GM18858 (cell line): ENCODE results near the gene ZNF205.

ENCODE experiments used
- ATAC-seq: cut with Tn5 transposase; IDR thresholded peaks from one replicate; pipeline ENCODE4 v1.9.1; 2021; ENCODE audit not compliant: unreplicated experiment

The ZNF205 gene

DNA sequence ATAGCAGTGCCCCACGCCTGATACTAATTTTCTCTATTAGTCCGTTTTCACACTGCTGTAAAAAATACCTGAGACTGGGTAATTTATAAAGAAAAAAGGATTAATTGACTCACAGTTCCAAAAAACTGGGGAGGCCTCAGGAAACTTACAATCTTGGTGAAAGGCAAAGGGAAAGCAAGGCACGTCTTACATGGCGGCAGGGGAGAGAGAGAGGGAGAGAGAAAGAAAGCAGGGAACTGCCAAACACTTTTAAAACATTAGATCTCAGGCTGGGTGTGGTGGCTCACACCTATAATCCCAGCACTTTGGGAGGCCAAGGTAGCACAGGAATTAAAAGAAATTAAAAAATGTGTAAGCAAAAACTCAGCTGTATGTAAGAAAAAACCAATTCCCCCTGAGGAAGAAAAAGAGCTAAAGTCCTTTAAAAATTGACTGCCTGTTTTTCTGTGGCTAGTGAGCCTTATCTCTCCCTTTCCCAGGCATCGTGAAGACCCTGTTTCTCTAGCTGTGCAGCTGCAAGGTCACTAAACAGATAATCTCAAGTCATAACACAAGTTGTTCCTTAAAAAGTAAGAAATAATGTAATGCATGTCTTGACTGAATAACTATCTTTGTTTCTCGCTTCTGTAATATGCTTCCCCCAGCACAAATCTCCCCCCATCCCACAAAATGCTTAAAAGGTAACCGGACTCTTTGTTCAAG is 27.3 kb upstream of the ZNF205 start:
- no peak for ATAC-seq

DNA sequence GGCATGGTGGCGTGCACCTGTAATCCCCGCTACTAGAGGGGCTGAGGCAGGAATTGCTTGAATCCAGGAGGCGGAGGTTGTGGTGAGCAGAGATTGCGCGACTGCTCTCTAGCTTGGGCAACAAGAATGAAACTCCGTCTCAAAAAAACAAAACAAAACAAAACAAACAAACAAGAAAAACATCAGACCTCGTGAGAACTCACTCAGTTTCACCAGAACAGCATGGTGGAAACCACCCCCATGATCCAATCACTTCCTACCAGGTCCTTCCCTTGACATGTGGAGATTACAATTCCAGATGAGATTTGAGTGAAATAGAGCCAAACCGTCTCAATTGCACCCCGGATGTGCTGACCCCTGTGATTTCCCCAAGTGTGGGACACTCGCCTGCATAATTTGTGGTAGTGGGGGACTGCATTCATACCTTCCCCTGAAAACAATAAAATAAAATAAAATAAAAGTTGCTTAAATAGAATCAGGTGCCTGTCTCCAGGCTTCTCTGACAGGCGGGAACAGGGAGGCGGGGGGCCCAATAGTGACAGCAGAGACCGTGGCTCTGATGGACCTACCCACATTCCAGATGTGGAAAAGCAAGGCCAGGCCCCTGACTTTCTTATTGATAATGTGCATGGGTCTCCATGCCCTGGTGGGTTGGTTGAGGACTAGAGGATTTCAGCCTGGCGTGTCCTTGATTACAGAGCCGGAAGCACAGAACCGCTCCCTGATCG is 26.4 kb upstream of the ZNF205 start:
- ATAC-seq, result no peak

DNA sequence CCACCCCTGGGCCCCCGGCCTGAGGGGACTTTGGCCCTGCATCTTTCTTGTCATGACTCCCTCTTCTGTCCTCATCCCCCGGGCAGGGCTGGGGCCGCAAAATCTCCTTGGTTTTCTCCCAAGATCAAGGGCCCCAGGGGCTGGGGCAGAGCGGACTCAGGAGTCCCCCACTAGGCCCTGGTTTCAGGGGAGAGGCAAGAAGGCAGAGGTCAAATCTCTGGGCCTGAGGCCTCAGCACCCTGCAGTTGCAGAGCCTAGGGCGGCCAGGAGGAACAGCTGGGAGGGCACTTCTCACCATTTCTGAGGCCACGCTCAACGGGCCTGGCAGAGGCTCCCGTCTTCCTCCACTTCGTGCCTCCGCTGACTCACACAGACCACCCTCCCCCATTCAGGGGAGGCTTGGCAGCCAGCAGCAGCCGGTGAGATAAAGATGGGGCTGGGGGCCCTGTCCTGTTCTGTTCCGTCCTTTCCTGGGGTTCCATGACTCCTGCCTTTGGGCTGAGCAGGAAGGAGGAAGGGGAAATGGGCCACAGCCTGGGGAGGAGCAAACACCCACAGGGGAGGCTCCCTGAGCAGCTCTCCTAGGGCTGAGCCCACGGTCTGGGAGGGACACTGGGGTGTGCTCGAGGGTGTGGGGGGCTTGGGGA is 25.7 kb upstream of the ZNF205 start:
- no peak for ATAC-seq

DNA sequence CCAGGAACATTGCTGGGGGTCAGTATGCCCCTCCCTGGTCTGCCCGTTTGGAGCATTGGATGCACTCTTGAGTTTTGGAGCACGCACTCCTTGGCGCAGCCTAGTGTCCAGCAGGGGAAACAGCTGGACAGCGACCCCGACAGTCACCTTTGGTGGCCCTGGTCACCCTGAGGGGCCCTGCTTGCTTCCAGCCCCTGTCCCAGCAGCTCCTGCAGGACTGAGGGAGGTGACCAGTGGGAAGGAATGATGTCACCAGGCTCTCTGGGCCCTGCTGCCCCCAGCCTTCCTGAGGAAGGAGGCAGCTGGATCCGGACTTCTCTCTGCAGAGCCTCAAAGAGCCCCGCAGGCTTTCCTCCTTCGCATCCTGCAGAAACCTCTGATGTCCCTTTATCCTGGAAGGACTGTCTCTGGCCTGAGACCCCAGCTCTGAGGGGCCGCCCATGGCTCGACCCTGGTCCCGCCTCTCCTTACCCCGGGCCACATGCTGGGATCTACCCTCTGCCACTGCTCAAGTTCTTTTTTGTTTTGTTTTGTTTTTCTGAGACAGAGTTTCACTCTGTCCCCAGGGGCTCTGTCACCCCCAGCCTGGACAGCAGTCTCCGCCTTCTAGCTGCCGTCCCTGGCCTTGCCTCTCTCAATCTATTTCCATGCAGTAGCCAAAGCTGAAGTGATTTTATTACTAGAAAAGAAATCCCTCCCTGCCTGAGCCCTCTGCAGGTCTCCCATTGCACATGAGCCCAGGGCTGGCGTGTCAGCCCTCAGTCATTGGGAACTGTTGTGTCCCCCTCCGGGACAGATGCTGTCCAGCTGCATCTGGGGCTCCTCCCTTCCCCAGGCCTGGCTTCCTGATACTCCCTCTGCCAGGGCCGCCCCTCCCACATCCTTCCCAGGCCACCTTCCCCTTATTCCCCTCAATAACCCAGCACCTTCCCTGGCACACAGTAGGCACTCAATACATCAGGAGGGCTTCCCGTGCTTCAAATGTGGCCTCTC is 24.8 kb upstream of the ZNF205 start:
- ATAC-seq, result no peak

DNA sequence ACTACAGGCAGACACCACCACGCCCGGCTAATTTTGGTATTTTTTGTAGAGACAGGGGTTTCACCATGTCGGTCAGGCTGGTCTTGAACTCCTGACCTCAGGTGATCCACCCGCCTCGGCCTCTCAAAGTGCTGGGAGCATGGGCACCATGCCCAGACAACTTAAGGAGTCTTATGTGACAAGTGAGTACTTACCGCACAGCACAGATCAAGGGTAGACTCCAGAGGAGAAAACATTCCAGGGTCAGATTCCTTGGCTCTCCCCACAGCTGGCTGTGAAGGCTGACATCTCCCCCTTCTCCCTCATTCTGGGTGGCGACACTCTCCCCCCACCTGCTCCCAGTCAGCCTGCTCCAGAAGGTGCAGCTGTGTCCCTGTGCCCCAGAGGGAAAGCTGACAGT is 23.9 kb upstream of the ZNF205 start:
- ATAC-seq, result no peak

DNA sequence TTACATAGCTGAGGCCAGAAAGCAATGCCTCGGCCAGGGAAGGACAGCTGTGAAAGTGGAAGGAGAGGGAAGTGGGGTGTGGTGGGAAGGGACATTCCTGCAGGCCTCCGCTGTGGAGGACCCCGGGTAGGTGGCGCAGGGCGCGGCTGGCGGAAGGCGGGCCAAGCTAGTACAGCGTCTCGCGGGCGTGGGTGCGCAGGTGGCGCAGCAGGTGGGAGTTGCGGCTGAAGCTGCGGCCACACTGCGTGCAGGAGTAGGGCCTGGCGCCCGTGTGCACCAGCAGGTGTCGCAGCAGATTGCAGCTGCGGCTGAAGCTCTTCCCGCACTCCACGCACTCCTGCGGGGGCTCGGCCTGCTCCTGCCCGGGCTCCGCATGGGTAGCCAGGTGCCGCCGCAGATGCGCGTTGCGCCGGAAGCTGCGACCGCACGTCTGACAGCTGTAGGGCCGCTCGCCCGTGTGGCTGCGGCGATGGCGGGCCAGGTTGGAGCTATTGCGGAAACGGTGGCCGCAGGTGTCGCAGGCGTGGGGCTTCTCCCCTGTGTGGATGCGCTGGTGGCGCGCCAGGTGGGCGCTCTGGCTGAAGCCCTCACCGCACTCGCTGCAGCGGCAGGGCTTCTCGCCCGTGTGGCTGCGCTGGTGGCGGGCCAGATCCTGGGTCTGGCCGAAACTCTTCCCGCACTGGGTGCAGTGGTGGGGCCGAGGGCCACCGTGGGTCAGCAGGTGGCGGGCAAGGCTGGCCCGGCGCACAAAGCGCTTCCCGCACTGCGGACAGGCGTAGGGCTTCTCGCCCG is 23.3 kb upstream of the ZNF205 start:
- no peak for ATAC-seq

DNA sequence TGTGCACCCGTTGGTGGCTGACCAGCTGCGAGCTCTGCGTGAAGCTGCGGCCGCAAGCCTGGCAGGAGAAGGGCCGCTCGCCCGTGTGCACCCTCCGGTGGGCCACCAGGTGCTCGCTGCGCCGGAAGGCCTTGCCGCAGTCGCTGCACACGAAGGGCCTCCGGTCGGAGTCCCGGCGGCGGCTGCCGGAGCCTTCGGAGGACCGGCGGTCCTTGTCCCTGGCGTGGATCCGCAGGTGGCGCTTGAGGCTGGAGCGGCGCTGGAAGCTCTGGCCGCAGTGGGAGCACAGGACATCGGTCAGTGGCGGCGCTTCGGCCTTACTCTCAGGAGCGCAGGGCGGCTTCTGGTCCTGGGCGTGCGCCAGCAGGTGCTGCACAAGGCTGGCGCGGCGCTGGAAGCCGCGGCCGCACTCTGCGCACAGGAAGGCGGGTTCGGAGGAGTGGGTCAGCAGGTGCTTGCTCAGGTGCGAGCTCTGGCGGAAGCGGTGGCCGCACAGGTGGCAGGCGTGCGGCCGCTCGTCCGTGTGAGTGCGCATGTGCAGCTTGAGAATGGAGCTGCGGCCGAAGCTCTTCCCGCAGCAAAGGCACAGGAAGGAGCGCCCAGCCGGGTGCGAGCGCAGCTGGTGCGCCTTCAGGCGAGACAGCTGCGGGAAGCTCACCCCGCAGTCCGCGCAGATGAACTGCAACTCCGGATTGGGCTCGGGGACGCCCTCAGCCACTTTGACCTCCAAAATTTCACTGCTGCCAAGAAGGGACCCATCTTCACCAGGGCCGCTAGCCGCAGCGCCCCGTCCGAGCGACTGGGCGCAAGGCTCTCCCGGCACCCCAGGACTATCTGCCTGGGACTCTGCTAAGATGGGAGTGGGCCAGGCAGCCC is 22.4 kb upstream of the ZNF205 start:
- no peak for ATAC-seq

DNA sequence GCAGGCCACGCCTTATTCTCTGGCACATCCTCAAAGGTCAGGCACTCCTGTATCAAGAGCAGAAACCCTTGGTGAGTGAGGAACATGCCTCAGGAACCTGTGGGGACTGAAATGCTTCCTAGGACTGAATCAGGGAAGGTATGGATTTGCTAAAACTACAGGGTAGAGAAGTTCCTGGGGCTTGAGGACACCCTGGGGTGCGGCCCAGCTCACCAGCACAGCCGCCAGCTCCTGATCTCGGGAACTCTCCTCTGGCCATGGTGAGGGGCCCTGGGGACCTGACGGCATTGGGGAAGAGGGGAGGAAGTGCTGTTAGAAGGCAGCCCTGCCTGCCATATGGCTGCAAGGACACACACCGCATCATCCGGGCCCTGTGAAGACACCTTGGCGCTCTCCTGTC is 20.8 kb upstream of the ZNF205 start:
- ATAC-seq, result no peak

DNA sequence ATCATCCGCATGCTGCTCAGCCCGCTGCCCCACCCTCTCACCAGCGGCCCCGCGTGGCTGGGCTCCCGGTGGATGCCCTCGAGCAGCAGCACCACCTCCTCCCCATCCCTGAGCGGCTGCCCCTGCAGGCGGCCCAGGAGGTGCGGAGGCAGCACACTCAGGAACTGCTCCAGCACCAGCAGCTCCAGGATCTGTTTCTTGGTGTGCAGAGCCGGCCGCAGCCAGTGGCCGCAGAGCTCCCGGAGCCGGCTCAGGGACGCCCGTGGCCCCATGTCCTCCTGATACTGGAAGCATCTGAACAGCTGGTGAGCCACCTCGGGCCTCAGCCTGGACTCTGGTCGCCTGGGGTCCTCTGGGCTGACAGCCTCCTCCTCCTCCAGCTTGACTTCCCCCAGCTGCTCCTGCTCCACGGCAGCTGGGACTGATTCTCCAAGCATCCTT is 19.9 kb upstream of the ZNF205 start:
- no peak for ATAC-seq

DNA sequence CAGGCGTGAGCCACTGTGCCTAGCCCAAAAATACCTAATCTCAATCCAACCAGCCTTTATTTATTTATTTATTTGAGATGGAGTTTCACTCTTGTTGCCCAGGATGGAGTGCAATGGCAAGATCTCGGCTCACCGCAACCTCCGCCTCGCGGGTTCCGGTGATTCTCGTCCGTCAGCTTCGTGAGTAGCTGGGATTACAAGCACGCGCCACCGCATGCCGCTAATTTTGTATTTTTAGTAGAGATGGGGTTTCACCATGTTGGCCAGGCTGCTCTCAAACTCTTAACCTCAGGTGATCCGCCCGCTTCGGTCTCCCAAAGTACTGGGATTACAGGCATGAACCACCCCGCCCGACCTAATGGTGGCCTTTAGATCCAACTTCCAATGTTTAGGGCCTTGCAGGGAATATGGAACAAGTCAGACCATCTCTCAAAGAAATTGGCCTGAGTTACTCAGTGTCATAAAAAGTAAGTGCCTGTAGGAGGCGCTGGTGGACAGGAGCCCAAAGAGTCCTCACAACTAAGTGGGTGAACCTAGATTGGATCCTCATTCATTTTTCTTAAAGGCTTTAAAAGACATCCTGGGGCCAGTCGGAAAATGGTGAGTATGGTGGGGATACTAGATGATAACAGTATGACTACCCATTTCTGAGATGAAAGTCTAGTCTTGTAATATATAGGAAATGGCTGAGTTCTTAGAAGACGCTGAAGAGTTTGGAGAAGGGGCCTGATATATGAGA is 17.9 kb upstream of the ZNF205 start:
- ATAC-seq, result no peak

DNA sequence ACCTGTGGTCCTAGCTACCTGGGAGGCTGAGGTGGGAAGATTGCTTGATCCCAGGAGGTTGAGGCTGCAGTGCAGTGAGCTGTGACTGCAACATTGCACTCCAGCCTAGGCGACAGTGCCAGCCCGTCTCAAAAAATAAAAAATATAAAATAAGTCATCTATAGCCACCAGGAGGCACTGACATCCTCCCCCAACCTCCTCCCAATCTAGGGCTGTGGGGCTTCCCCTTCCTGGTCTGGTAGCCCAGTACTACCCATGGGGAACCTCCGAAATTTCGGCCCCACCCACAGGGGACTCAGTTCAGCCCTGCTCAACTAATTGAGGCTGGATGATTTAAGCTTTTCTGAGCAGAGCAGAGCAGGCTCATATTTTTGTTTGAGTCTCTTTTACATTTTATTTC is 16.5 kb upstream of the ZNF205 start:
- peak; percentile 45 for ATAC-seq

DNA sequence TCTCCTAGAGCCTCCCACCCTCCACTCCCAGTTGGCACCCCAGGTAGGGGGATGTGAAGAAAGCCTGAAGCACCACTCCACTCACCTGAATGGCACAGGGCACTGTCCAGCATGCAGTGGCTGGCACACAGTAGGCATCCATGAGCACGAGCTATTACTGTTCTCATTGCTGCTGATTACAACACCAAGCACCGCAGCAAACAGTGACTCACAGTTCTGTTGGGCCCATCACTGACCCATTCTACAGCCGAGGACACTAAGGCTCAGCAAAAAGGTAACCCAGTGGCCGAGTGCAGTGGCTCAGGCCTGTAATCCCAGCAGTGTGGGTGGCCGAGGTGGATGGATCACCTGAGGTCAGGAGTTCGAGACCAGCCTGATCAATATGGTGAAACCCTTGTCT is 16.0 kb upstream of the ZNF205 start:
- no peak for ATAC-seq

DNA sequence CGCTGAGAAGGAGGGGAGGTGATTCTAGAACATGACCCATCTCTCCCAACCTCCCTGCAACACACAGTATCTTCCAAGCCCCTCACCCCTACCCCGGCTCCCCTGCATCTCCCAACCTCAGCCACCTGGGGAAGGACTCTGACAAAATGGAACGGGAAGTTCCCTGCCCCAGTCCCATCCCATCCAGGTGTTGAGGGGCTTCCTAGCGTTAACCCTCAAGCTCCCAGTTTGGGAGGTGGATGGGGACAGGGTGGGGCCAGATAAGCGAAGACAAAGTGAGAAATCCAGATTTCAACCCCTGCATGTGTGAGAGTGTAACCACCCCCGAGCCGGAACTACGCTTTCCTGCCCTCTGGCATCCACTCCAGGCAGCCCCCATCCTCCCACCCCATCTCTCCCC is 15.1 kb upstream of the ZNF205 start:
- no peak for ATAC-seq

DNA sequence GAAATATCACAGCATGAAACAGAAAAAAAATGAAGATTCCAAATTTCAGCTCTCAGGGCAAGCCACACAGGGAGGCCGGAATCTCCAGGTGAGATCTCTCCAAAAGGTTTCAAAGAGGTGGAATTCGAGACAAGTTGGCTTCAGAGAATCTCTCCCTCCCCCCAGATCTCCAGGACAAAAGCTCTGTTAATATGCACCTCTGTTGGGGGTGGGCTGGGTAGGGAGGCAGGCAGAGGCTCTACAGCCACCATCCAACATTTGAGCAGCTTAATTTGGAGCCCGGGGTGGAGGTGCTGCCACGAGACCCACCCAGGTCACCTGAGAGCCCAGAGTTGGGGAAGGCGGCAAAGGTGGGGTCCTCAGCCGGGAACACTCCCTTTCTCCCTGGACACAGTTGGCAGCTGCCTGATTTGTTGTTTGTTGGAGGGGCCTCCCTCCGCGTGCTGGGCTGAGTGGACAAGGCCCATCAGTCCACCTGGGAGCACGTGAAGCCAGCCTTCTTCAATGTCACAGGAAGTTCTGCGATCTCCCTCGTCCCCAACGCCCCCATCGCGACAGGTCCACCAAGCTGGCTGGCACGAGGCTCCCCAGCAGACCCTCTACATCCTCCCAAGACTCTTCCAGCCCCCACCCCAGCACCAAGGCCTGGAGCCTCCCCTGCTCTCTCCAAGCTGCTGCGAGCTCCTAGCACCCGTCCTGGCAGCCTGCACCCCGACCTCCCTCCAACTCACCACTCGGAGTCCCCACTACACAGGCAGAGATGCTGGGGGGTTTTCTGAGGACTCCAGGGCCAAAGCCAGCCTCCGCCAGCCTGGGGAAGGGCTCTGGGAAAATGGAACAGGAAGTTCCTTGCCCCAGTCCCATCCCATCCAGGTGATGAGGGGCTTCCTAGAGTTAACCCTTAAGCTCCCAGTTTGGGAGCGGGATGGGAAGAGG is 13.7 kb upstream of the ZNF205 start, which contains the start of gene ZSCAN10:
Gene ZSCAN10, minus strand, starts transcription at position 836 of the 936 bp plus-strand sequence. CDS start 6,357 bp downstream, outside the sequence.
- ATAC-seq, result no peak

DNA sequence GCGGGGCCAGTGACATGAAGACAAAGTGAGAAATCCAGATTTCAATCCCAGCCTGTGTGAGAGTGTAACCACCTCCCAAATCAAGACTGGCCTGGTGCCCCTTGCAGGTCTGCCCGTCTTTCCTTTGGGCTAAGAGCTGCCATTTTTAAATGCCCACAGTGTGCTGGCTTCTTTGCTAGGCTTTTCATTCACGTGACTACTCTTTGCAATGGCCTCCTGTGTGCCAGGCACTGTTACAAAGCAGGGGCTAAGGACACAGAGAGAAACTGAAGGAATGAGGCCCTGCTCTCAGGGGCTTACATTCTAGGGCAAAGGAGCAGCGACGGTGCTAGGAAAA is 13.0 kb upstream of the ZNF205 start:
- no peak for ATAC-seq

DNA sequence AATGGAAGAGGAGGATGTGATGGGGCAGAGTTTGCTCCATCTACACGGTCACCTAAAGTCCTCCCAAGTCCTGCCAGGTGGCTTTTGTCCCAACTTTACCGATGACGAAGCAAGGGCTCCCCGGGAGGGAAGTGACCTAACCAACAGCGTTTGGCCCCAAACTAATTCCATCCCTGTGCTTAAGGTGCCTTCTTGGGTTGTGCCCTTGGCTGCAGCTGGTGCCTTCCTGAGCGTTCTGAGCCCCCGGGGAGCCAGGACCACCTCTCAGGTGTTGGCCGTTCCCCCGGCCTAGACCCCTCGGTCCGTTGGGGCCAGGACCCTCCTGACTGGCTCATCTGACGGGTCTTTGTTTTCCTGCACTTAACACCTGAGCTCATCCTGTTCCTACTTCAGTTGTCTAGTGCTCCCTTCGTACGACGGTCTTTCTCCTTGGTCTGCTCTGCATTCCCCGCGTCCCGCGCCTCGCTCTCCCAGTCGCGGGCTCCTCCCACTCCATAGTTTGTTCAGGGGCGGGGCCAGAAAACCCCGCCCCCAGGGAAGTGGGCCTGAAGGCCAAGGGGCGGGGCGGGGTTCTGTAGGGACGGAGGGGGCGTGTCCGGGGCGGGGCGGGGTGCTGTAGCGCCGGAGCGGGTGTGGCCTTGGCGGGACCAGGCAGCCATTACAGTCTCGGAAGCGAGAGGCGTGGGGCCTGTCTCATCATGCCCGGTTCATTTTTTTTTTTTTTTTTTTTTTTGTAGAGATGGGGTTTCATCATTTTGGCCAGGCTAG is 12.5 kb upstream of the ZNF205 start:
- ATAC-seq, result no peak
